Skin of body (tissue), 2 donors: ENCODE data around the gene RFPL3. TPM values are rescaled to one million over a fixed set of nuclear protein-coding genes. Genes with fewer than 3 reads are reported as not detected.
A peak's percentile ranks its signal among the peaks of the same experiment; 100 is the strongest.
"Not testable (repeated sequence)": the region's sequence is repeated elsewhere in the genome, so short reads cannot be mapped to it uniquely, and the experiment has no call there.

Experiments
- DNase-seq: peaks from one replicate; lab custom pipeline; 2025; lab: John Stamatoyannopoulos, UW
- total RNA-seq: library from RNA; depleted of rRNA; stranded (reverse); fragments of >200 nt; gene quantifications from one replicate; pipeline ENCODE4 v1.2.3, GENCODE V29; 2014

The RFPL3 gene
- total RNA-seq, 1 donor from 2014 or later, result not detected

DNA sequence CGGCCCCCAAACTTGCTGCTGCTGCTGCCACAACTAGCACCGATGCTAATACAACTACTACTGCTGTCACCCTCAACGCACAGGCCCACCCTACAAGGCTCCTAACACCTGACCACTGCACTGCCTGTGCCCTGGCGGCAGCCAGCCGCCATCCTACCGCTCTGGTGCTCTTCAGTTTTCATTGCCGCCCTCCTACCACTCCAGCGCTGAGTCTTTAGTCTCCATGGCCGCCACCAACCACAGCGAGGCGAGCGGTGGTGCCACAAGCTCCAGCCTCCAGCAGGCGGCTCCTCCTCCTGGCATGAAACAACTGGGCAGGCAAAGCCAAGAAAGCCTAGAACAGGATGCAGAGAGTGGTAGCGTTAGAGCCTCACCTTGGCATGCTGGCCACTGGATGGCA lies 5.0 kb upstream of the RFPL3 start:
- DNase-seq, result no peak

DNA sequence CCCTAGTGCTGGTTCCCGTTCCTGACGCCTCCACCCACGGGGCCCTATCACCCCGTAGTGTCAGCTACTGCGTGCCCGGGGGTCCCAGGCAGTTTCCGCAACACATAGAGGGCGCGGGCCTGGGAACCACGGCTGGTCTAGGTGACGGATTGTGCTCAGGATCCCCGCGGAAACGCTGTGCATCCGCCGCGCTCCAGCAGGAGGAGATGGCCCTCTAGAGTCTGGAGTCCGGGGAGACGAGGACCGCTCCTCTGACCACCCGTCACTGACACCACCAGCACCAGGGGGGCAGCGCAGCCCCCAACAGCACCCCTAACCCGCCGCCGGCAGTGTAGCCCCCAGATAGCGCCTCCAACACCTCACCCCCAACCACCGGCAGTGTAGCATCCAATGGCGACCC lies 4.4 kb upstream of the RFPL3 start:
- DNase-seq, result no peak

DNA sequence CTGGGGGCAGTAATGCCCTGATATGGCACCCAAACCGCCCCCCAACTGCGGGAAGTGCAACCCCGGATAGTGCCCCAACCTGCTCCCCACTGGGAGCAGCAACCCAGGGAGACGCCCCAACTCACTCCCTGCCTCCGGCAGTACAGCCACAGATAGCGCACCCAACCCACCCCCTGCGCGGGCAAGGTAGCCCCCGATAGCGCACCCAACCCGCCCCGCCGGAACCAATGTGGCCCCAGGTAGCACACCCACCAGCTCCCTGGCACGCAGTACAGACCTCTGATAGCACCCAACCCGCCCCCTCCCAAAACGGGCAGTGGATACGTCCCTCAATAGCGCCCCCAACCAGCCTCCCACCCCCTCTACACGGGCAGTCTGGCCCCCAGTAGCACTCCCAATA lies 3.8 kb upstream of the RFPL3 start:
- no peak for DNase-seq

- DNase-seq, result no peak
These were observed 3.0 kb upstream of the RFPL3 start for GRCh38 chr22:32354360-32355351.

GRCh38 chr22:32355760-32356159 lies 1.9 kb upstream of the RFPL3 start:
- no peak for DNase-seq

- not testable (repeated sequence) for DNase-seq
These were observed 2.4 kb downstream of the RFPL3 start for GRCh38 chr22:32360096-32360495.

DNA sequence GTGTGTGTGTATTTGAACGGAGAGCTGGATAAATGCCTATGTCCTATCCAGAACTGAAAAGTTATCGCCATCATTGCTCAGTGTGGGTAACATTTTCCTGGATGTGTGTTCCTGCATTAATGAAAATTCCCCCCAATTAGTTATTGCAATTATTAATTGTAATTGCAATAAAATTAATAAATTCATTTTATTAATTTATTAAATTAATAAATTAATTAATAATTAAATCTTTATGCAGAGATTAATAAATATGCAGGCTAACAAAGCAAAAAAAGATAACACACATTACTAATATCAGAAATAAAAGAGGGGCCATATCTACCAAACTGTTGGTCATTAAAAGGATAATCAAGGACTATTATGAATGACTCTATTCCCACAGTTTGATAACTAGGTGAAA lies 3.6 kb downstream of the RFPL3 start:
- DNase-seq, result no peak

- DNase-seq, result no peak
These were observed 6.5 kb downstream of the RFPL3 start for GRCh38 chr22:32364210-32364609.

DNA sequence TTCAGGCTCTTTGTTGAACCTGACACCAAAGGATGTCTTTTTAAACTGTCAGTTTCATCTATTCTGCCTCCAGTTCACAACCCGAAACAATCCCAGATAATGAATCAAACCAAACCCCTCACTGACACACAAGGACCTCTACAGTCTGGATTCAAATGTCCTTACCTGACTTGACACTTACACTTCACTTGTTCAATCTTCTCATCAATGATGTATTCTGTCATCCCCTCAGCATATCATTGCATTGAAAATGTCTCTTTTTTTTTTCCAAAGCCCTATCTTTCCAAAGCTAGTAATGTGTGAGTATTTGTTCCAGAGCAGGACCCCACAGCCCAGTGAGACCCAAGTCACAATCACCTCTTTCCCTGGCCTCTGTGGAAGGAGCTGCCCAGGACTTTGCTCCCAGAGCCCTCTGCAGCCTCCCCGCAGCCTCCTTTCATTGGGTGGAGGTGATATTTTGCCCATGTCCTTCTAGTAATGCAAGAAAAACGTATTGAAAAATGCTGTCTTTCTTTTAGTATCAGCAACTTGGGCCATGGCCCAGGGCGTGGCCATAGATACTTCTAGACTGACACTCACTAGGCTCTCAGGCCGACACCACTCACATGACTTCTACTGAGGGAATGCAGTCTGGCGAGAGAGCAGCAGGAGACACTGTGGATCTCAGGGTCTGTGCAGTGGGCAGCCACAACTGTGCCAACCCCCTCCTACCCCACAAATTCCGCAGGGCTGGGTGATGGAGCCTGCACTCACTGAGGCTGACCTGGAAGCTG lies 18.2 kb downstream of the RFPL3 start:
- no peak for DNase-seq

DNA sequence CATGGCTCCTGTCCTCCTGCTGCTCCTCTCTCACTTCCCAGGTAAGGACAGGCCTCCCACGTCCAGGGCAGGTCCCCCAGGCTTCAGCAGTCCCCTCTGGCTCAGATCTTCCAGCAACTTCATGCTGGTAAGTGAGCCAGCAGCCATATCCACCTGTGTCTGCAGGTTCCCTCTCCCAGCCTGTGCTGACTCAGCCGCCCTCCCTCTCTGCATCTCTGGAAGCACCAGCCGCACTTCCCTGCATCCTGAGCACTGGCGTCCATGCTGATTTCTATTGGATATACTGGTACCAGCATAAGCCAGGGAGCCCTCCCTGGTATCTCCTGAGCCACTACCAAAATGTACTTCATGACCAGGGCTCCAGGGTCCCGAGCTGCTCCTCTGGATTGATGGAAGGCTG lies 19.0 kb downstream of the RFPL3 start:
- no peak for DNase-seq

GRCh38 chr22:32378707-32379272 lies 21.1 kb downstream of the RFPL3 start:
- no peak for DNase-seq

DNA sequence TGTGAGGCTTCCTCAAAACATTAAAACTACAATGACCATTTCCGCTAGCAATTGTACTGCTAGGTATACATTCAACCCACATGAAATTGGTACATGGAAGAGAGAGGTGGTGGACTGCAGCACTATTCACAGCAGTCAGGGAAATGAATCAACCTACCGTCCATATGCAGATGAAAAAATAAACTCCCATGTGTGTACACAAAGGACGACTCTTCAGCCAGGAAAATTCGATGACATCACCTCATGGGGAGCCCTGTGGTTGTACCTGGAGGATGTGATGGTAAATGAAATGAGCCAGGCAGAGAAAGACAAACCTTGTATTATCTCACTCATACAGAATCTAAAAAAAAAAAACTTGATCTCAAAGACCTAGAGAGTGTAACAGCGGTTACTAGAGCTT lies 23.3 kb downstream of the RFPL3 start:
- no peak for DNase-seq

DNA sequence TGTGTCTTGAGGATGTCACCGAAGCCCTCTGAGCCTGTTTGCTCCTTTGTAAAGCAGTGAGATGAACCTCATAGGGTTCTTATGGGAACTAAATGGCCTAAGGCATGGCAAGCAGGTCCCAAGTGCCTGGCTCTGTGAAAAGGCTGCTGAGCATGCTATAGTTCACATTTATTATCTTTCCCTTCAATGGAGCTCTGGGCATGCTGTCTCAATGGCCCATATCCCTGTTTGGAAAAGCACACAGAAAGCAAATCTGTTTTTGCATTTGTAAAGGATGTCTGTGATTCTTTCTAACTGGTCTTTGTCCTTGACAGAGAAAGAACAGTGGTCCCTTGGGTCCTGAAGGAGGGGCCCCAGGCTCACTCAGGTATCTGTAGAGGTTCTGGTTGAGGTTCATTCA lies 28.0 kb downstream of the RFPL3 start:
- no peak for DNase-seq

GRCh38 chr22:32389685-32390084 lies 32.0 kb downstream of the RFPL3 start:
- no peak for DNase-seq

DNA sequence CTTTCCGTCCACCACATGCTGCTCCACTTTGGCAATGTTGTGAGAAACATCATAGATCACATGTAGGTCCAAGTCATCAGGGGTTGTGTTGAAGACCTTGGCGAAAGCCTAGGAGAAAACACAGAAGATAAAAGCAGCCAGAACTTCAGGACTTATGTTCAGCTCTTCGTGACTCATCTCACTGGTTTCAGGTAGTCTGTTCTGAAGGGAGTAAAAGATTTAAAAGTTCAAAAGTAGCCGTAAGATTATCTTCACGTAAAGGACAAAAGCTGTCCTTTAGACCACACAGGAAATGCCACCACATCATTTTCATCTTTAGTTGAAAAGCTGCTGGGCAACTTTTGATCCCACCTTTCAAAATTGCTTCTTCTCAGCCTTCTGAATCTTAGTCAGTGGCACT lies 37.4 kb downstream of the RFPL3 start:
- no peak for DNase-seq

- DNase-seq, result no peak
These were observed 38.6 kb downstream of the RFPL3 start for GRCh38 chr22:32396255-32396654.

GRCh38 chr22:32396746-32397145 lies 39.1 kb downstream of the RFPL3 start:
- DNase-seq, result peak; percentile 4

- no peak for DNase-seq
These were observed 43.8 kb downstream of the RFPL3 start for GRCh38 chr22:32401486-32401885.

DNA sequence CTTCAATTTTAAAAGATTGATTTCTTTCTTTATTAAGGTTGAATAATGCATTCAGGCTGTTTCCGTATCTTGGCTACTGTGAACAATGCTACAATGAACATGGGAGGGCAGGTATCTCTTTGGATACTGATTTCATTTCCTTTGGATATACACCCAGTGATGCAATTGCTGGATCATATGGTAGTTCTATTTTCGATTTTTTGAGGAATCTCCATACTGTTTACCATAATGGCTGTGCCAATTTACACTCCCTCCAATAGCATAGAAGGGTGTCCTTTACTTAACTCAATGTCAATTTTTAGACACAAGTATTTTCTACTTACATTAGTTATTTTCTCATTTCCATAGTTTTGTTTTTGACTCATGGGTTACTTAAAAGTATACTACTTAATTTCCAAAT lies 46.4 kb downstream of the RFPL3 start:
- DNase-seq, result no peak

- DNase-seq, result no peak
These were observed 49.6 kb downstream of the RFPL3 start for GRCh38 chr22:32407312-32407711.

GRCh38 chr22:32407936-32408335 lies 50.3 kb downstream of the RFPL3 start:
- DNase-seq, result no peak

DNA sequence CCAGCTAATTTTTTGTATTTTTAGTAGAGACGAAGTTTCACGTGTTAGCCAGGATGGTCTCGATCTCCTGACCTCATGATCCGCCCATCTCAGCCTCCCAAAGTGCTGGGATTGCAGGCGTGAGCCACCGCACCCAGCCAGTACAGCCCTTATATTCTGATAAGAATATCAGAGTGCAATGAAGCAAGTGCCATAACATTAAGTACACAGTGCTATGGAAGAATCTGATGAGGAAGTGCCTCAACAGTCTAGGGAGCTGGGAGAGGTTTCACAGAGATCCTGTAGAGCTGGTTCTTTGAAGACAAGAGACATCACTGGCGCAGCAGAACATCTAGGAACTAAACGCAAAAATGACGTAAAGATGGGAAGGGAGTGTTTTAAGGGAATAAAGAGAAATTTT lies 52.3 kb downstream of the RFPL3 start:
- no peak for DNase-seq
